Smooth muscle cell (in vitro differentiated cells): ENCODE data around the gene ENAH. TPM values are rescaled to one million over a fixed set of nuclear protein-coding genes. Genes with fewer than 3 reads are reported as not detected.

ENCODE experiments used
- DNase-seq: peaks from one replicate; lab custom pipeline; 2025; ENCODE audit not compliant: unreplicated experiment; lab: John Stamatoyannopoulos, UW
- H2AFZ ChIP-seq: fragments of 200-600 bp; sonication (generic); 2 replicates; pipeline ENCODE4 v1.6.0; 2016; ENCODE audit warnings: antibody characterized with exemption, low read depth, mild to moderate bottlenecking
- H3F3A ChIP-seq: fragments of 200-600 bp; sonication (generic); 2 replicates; pipeline ENCODE4 v1.6.0; 2017; ENCODE audit warnings: antibody characterized with exemption, low read depth
- H3K27ac ChIP-seq: fragments of 200-600 bp; sonication (generic); 2 replicates; pipeline ENCODE4 v1.5.1; 2016; ENCODE audit warnings: low read depth, mild to moderate bottlenecking
- H3K27me3 ChIP-seq: fragments of 200-600 bp; sonication (generic); 2 replicates; pipeline ENCODE4 v1.6.1; 2016; ENCODE audit warnings: low read depth, mild to moderate bottlenecking
- H3K36me3 ChIP-seq: fragments of 200-600 bp; sonication (generic); 2 replicates; pipeline ENCODE4 v1.5.1; 2016; ENCODE audit warnings: low read depth
- H3K4me1 ChIP-seq: fragments of 200-600 bp; sonication (generic); 2 replicates; pipeline ENCODE4 v1.5.1; 2016; ENCODE audit warnings: low read depth
- H3K4me2 ChIP-seq: fragments of 200-600 bp; sonication (generic); 2 replicates; pipeline ENCODE4 v1.6.0; 2016; ENCODE audit warnings: mild to moderate bottlenecking
- H3K4me3 ChIP-seq: fragments of 200-600 bp; sonication (generic); 2 replicates; pipeline ENCODE4 v1.5.1; 2016; ENCODE audit warnings: mild to moderate bottlenecking
- H3K79me2 ChIP-seq: fragments of 200-600 bp; sonication (generic); 2 replicates; pipeline ENCODE4 v1.6.0; 2016; ENCODE audit warnings: low read depth, mild to moderate bottlenecking
- H3K9ac ChIP-seq: fragments of 200-600 bp; sonication (generic); 2 replicates; pipeline ENCODE4 v1.6.0; 2016; ENCODE audit warnings: low read depth
- H3K9me3 ChIP-seq: fragments of 200-600 bp; sonication (generic); replicated peaks from 2 replicates; pipeline ENCODE4 v1.5.1; 2016; ENCODE audit warnings: low read depth
- H4K20me1 ChIP-seq: fragments of 200-600 bp; sonication (generic); 2 replicates; pipeline ENCODE4 v1.6.0; 2016; ENCODE audit warnings: low read depth
- WGBS: methylation state at CpG from one replicate; pipeline ENCODE4 v1.1.7; 2016; ENCODE audit warnings: low lambda C conversion rate; 5-methylcytosine and 5-hydroxymethylcytosine counted together
- polyA plus RNA-seq: library from polyadenylated mRNA; unstranded; fragments of >200 nt; fragmentation: Nextera tagmentation; extraction: Ambion mirVana; gene quantifications from 2 replicates; pipeline ENCODE4 v1.2.1, GENCODE V29; 2016
- total RNA-seq: library from RNA; depleted of rRNA; stranded (reverse); fragments of >200 nt; gene quantifications from 2 replicates; pipeline ENCODE4 v1.2.3, GENCODE V29; 2014
- TF ChIP-seq, protein P1 (sequence below): fragments of 200-600 bp; sonication (generic); IDR thresholded peaks from 2 replicates; pipeline ENCODE4 v1.5.1; 2017; ENCODE audit warnings: borderline replicate concordance, mild to moderate bottlenecking, antibody characterized with exemption; ENCODE audit not compliant: insufficient read depth, poor library complexity, severe bottlenecking

The ENAH gene
- total and polyA plus RNA-seq, 2 experiments from 2014 or later = 39.3 to 147 TPM

DNA sequence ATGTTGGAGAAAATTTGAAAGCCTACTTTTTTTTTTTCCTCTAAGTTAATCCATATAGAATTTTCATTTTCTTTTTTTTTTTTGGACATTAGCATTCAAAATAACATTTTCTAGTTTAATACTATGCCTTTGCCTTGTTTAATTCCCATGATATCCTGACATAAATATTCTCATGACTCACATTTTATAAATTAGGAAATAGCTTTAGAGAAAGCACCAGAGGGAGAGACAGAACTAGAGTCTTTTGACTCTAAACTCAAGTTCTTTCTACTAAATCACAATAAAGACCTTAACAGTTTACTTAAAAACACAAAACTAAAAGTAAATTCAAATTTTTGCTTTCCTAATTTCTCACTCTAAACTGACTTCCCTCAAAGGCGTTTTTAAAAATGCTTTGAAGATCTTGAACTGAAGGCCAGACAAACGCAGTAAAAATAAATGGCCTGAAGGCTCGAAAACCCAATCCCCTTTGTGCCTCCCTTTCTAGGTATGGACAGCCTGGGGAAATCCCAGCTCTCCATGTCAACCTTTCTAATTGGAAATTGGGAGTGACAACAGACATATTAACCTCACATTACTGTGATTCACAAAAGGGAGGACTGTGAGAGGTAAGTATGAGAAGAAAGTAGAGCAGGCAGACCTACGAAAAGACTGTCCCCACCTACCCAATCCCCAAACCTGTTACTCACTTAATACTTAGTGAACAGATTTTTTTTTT is 104.6 kb downstream of the ENAH start:
- Histone ChIP-seq H4K20me1 (peaks cover 89% of the 10 kb centered on the region), H3K36me3 (no peaks in the 10 kb centered on the region), H3K9me3 (no peaks in the 10 kb centered on the region), H3K79me2 (peaks cover 97% of the 10 kb centered on the region), H2AFZ (no peak overlapping the region), H3K4me3 (no peak overlapping the region), H3F3A (no peaks in the 10 kb centered on the region), H3K4me2 (no peak overlapping the region), H3K27me3 (no peaks in the 10 kb centered on the region), H3K4me1 (peaks cover 3% of the 10 kb centered on the region), H3K27ac (peak overlapping the region; percentile 0), H3K9ac (no peak overlapping the region)
- TF ChIP-seq, protein P1, sequence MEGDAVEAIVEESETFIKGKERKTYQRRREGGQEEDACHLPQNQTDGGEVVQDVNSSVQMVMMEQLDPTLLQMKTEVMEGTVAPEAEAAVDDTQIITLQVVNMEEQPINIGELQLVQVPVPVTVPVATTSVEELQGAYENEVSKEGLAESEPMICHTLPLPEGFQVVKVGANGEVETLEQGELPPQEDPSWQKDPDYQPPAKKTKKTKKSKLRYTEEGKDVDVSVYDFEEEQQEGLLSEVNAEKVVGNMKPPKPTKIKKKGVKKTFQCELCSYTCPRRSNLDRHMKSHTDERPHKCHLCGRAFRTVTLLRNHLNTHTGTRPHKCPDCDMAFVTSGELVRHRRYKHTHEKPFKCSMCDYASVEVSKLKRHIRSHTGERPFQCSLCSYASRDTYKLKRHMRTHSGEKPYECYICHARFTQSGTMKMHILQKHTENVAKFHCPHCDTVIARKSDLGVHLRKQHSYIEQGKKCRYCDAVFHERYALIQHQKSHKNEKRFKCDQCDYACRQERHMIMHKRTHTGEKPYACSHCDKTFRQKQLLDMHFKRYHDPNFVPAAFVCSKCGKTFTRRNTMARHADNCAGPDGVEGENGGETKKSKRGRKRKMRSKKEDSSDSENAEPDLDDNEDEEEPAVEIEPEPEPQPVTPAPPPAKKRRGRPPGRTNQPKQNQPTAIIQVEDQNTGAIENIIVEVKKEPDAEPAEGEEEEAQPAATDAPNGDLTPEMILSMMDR = no peak
- no peak for DNase-seq
- whole genome bisulfite sequencing = 69% methylated on average over 4 of the region's 4 CpGs

DNA sequence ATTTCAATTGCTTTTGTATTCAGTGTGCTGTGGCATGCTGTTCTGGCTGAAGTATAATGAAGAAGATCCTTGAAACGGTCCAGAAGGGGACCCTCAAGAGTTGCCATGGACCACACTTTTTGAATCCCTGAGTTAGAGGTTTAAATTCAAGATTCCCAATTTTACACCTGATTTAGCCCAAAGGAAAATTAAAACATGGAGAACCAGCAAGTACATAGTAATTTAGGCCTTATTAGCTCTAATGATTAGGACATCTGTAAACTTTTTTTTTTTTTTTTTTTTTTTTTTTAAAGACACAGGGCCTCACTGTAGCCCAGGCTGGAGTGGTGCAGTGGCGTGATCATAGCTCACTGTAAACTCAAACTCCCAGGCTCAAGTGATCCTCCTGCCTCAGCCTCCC is 107.3 kb downstream of the ENAH start:
- H2AFZ ChIP-seq = no peak overlapping the region
- peaks cover 96% of the 10 kb centered on the region for H4K20me1 ChIP-seq
- TF ChIP-seq, protein P1 = no peak
- H3K9me3 ChIP-seq = no peaks in the 10 kb centered on the region
- no peak for DNase-seq
- 91% methylated on average over 2 of the region's 2 CpGs for WGBS
- no peaks in the 10 kb centered on the region for H3K36me3 ChIP-seq
- peaks cover 100% of the 10 kb centered on the region for H3K79me2 ChIP-seq
- H3K27me3 ChIP-seq = no peaks in the 10 kb centered on the region
- no peak overlapping the region for H3K9ac ChIP-seq
- no peaks in the 10 kb centered on the region for H3F3A ChIP-seq
- no peak overlapping the region for H3K4me3 ChIP-seq
- H3K4me1 ChIP-seq = peaks cover 3% of the 10 kb centered on the region
- H3K4me2 ChIP-seq = no peak overlapping the region
- peak overlapping the region; percentile 13 for H3K27ac ChIP-seq

DNA sequence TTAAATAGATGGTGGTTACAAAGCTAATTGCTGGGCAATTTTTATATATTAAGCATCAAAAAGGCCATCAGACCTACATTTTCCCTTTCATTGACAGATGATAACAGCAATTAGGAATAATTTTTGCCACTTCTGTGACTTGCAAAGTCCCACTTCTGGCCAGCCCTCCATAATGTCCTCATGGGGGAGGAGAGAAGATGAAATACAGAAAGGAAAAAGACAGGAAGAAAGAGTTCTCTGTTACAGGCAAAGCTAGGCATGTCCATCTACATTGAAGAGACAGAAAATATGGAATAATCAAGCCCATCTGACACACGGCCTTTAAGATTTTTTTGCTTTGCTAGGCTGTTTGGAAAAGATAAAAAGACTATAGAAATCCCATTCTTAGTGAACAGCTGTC is 108.0 kb downstream of the ENAH start:
- peaks cover 100% of the 10 kb centered on the region for H3K79me2 ChIP-seq
- H3K4me3 ChIP-seq = no peak overlapping the region
- no peaks in the 10 kb centered on the region for H3F3A ChIP-seq
- H4K20me1 ChIP-seq = peaks cover 96% of the 10 kb centered on the region
- DNase-seq = no peak
- peaks cover 3% of the 10 kb centered on the region for H3K4me1 ChIP-seq
- H3K36me3 ChIP-seq = no peaks in the 10 kb centered on the region
- TF ChIP-seq, protein P1 = no peak
- no peak overlapping the region for H3K4me2 ChIP-seq
- H3K9me3 ChIP-seq = no peaks in the 10 kb centered on the region
- WGBS = 62% methylated on average over 1 of the region's 1 CpG
- no peak overlapping the region for H3K9ac ChIP-seq
- H3K27ac ChIP-seq = peak overlapping the region; percentile 13
- H3K27me3 ChIP-seq = no peaks in the 10 kb centered on the region
- no peak overlapping the region for H2AFZ ChIP-seq

DNA sequence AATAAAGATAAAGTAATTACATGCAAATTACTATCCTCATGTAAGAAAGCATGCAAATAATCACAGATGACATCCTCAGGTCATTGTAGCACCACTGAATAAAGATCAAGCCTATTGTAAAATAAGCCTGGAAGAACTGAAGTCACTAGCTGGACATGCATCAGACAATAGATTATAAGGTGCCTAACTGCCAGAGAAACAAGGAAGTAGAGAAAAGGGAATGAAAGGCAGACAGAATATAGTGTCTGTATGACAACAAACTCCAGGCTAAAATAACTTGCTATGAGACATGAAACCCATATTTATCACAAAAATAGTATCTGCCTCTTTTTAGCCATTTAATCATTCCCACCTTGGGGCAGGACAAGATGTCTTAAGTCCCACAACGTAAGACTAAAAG is 108.7 kb downstream of the ENAH start:
- H3K9ac ChIP-seq = no peak overlapping the region

More for the DNA sequence above, 108.7 kb downstream of the ENAH start:
- H4K20me1 ChIP-seq = peaks cover 96% of the 10 kb centered on the region
- no peak for DNase-seq
- H3K4me2 ChIP-seq = no peak overlapping the region
- H3K27me3 ChIP-seq = no peaks in the 10 kb centered on the region
- H3F3A ChIP-seq = no peaks in the 10 kb centered on the region
- peak overlapping the region; percentile 10 for H3K27ac ChIP-seq
- peaks cover 3% of the 10 kb centered on the region for H3K4me1 ChIP-seq
- WGBS = 76% methylated on average over 1 of the region's 1 CpG
- H3K36me3 ChIP-seq = no peaks in the 10 kb centered on the region
- peaks cover 100% of the 10 kb centered on the region for H3K79me2 ChIP-seq
- TF ChIP-seq, protein P1 = no peak
- no peak overlapping the region for H3K4me3 ChIP-seq
- H3K9me3 ChIP-seq = no peaks in the 10 kb centered on the region
- H2AFZ ChIP-seq = no peak overlapping the region
